GM23338 (cell line): Measurements from ENCODE around the gene CDHR5.

Source experiments
- CTCF ChIP-seq, 2 experiments: fragments of 200-600 bp in 1 of 2; sonication (generic) in 1 of 2; conservative IDR thresholded peaks; 2 replicates each; pipeline versions ENCODE4 v1.5.1 to v1.6.1; 2016 to 2017; ENCODE audit warnings: antibody characterized with exemption in 2 of 2, low read depth in 2 of 2, mild to moderate bottlenecking in 2 of 2, moderate library complexity in 1 of 2
- EZH2 ChIP-seq: fragments of 200-600 bp; sonication (generic); IDR thresholded peaks from one replicate; pipeline ENCODE4 v1.8.0; 2017; ENCODE audit warnings: antibody characterized with exemption, mild to moderate bottlenecking, low read depth; ENCODE audit not compliant: unreplicated experiment
- NANOG ChIP-seq: IDR thresholded peaks from 2 replicates; pipeline ENCODE4 v1.6.1; 2016; ENCODE audit warnings: antibody characterized with exemption, borderline replicate concordance
- STAT1 ChIP-seq: IDR thresholded peaks from one replicate; pipeline ENCODE4 v1.6.1; 2016; ENCODE audit warnings: antibody characterized with exemption; ENCODE audit not compliant: unreplicated experiment

- TF ChIP-seq CTCF (conservative IDR thresholded peaks at IDR 0.05; ENCODE audit: low read depth in 2 of 2) = no peak
- no peak for TF ChIP-seq NANOG
- TF ChIP-seq EZH2 = no peak
- TF ChIP-seq STAT1 = no peak
These were observed 2.5 kb upstream of the CDHR5 start for GRCh38 chr11:627308-627576.
